ENCODE results near the gene LEMD3.

Gene LEMD3

DNA sequence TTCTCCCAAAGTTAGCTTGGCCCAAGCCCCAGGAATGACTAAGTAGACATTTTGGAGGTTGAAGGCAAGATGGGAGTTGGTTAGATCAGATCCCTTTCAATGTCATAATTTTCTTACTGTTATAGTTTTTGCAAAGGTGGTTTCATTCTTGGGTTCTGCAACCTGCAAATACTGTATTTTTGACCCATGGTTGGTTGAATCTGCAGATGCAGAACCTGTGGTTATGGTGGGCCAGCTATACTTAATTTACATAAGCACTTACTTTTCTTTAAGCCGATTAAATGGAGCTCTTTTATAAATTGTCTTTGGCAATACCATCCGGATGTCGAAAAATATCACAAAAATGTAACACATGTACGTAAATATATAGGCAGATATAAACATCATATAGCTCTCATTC is 25.6 kb downstream of the LEMD3 start:
- DNase-seq (ENCODE audit: low read depth): no peak
- TF ChIP-seq, protein P1, sequence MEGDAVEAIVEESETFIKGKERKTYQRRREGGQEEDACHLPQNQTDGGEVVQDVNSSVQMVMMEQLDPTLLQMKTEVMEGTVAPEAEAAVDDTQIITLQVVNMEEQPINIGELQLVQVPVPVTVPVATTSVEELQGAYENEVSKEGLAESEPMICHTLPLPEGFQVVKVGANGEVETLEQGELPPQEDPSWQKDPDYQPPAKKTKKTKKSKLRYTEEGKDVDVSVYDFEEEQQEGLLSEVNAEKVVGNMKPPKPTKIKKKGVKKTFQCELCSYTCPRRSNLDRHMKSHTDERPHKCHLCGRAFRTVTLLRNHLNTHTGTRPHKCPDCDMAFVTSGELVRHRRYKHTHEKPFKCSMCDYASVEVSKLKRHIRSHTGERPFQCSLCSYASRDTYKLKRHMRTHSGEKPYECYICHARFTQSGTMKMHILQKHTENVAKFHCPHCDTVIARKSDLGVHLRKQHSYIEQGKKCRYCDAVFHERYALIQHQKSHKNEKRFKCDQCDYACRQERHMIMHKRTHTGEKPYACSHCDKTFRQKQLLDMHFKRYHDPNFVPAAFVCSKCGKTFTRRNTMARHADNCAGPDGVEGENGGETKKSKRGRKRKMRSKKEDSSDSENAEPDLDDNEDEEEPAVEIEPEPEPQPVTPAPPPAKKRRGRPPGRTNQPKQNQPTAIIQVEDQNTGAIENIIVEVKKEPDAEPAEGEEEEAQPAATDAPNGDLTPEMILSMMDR (IDR thresholded peaks at IDR 0.05; ENCODE audit: control insufficient read depth, insufficient read depth, low read depth, low read length, missing control alignments): no peak

DNA sequence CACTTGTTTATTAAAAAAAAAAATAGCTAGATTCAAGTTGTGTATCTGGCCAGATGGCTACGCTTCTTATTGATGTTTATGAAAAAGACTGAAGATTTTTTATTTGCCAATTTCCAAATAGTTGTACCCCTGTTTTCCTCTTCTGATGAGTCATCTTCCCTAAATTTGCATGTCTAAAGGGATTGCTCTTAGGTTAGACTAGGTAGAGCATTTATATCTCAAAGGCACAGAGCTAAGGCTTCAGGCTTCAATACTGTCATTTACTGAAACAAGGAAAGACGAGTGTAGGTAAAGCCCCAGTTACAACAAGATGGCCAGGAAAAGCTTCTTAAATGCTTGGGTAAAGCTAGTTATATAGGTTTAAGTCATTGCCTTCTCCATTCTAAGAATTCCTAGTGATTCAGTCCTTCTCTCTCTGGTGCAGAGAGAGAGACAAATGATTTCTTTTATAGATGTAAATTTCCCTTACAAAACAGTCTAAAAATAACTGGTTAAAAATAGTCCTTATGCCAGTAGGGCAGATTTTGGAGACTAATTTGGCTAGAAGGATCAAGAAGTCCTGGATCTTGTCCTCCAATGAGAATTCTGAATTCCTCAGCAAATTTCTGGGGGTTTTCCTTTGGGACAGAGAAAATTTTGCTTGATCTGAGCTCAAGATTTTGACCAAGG is 26.1 kb downstream of the LEMD3 start:
- DNase-seq (ENCODE audit: low read depth): no peak
- no peak overlapping the region for H3K4me3 ChIP-seq (ENCODE audit: control insufficient read depth, low read depth, low read length)
- TF ChIP-seq, protein P1 (IDR thresholded peaks at IDR 0.05; ENCODE audit: control insufficient read depth, insufficient read depth, low read depth, low read length, missing control alignments): no peak

More for the DNA sequence above, 25.6 kb downstream of the LEMD3 start:
- no peak overlapping the region for H3K4me3 ChIP-seq (ENCODE audit: control insufficient read depth, low read depth, low read length)

DNA sequence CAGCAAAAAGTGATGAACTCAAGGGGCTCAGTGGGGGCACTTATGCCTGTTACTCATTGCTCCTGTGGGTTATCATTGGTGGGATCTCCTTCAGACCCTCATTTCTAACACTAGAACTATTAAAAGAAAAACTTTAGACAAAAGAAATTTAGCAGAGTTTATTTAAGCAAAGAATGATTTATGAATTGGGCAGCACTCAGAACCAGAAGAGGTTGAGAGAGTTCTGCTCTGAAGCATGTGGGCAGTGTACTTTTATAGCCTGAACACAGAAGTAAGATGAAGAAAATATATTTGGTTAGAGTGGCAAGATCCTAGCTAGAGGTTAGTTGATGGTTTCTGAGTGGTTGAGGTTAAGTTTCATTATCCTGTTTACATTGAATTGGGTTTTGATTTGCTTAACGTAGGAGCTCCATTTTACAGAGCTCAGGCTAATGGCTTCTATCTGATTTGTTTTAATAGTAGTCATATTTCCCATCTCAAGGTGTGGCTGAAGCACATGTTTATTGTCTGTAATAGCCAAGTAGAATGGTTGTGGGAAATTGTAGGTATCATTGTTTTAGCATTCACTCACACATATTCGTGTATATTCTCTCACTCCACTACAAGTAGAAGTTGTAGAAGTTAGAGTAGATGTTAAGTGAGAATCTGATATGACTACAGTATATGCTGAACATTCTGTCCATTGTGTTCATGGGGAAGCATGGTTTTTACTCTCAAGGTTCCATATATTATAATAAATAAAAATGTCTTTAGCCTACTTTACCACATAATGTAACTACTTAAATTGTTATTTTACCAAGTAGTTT is 27.6 kb downstream of the LEMD3 start:
- no peak overlapping the region for H3K4me3 ChIP-seq (ENCODE audit: control insufficient read depth, low read depth, low read length)
- TF ChIP-seq, protein P1 (IDR thresholded peaks at IDR 0.05; ENCODE audit: control insufficient read depth, insufficient read depth, low read depth, low read length, missing control alignments): no peak
- DNase-seq (ENCODE audit: low read depth): no peak

DNA sequence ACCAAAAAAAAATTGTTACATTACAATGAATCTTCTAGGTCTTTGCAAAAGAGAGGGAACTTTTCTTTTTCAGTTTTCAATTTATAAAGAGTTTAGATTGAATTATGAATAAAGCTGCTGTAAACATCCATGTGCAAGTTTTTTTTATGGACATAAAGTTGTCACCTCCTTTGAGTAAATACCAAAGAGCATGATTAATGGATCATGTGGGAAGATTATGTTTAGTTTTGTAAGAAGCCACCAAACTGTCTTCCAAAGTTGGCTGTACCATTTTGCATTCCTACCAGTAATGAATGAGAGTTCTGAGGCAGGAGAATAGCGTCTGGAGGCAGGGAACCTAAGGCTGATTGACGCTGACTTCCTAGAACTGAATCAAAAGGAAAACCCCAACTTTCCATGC is 30.2 kb downstream of the LEMD3 start:
- TF ChIP-seq, protein P1 (IDR thresholded peaks at IDR 0.05; ENCODE audit: control insufficient read depth, insufficient read depth, low read depth, low read length, missing control alignments): no peak
- no peak for DNase-seq (ENCODE audit: low read depth)
- H3K4me3 ChIP-seq (ENCODE audit: control insufficient read depth, low read depth, low read length): no peak overlapping the region

GRCh38 chr12:65200007-65200665 is 30.8 kb downstream of the LEMD3 start:
- no peak overlapping the region for H3K4me3 ChIP-seq (ENCODE audit: control insufficient read depth, low read depth, low read length)
- no peak for DNase-seq (ENCODE audit: low read depth)
- TF ChIP-seq, protein P1 (IDR thresholded peaks at IDR 0.05; ENCODE audit: control insufficient read depth, insufficient read depth, low read depth, low read length, missing control alignments): no peak

DNA sequence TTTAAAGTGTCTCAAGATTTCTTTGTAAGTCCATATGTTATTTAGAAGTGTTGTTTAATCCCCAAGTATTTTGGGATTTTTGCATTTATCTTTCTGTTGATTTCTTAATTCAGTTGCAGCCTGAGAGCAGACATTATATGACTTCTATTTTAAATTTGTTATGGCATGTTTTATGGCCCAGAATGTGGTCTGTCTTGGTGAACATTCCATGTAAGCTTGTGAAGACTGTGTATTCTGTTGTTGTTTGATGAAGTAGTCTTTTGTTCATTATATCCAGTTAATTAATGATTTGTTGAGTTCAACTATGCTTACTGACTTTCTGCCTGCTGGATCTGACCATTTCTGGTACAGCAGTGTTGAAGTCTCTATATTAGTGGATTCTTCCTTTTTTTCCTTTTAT is 34.0 kb downstream of the LEMD3 start:
- no peak overlapping the region for H3K4me3 ChIP-seq (ENCODE audit: control insufficient read depth, low read depth, low read length)
- TF ChIP-seq, protein P1 (IDR thresholded peaks at IDR 0.05; ENCODE audit: control insufficient read depth, insufficient read depth, low read depth, low read length, missing control alignments): no peak
- DNase-seq (ENCODE audit: low read depth): no peak

Data from AG09309 (cell line).